ENCODE measurements around the gene ANKFN1.

DNA sequence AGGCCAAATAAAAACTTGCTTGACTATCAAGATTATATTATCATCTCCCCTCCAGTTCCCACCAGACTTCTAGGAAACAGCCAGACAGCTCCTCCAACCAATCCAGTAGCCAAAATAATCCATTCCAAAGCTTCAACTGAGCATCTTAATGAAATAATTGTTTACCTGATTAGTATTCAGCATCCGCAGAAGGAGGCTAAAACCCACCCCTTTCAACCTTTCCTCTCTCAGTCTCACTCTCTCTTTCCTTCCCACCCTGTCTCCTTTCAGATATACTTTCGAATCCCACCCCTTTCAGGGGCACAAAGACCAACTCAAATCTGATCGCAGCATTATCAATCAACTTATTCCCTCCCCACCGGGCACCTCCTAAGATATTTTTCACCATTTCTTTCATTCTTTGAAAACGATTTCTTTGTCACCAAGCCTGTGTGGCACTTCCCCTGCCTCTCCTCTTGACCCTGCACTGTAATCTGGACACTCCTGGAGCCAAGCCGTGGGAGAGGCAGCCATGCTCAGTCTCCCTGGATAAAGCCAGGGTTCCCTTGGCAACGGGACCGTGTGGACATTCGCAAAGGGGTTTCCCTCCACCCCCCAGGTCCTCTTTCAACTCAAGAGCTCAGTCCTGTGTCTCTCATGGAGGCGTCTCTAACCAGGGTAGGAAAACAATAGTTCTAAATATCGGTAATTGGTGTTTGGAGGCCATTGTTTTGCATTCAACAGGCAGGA lies at the start of gene ANKFN1:
- TF ChIP-seq, protein P1, sequence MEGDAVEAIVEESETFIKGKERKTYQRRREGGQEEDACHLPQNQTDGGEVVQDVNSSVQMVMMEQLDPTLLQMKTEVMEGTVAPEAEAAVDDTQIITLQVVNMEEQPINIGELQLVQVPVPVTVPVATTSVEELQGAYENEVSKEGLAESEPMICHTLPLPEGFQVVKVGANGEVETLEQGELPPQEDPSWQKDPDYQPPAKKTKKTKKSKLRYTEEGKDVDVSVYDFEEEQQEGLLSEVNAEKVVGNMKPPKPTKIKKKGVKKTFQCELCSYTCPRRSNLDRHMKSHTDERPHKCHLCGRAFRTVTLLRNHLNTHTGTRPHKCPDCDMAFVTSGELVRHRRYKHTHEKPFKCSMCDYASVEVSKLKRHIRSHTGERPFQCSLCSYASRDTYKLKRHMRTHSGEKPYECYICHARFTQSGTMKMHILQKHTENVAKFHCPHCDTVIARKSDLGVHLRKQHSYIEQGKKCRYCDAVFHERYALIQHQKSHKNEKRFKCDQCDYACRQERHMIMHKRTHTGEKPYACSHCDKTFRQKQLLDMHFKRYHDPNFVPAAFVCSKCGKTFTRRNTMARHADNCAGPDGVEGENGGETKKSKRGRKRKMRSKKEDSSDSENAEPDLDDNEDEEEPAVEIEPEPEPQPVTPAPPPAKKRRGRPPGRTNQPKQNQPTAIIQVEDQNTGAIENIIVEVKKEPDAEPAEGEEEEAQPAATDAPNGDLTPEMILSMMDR (conservative IDR thresholded peaks at IDR 0.05 in 1 of 2, IDR thresholded peaks at IDR 0.05 in 1 of 2; ENCODE audit: extremely low read depth in 1 of 2, insufficient read depth in 1 of 2, low read depth in 1 of 2, low read length in 2 of 2), result no peak
- no peak for TF ChIP-seq EZH2 (IDR thresholded peaks at IDR 0.05; ENCODE audit: borderline replicate concordance, low read length)
